HEK293 (cell line): Measurements from ENCODE around the gene AURKA.

Experiments used
- CTCF ChIA-PET: fragments of 350-600 bp; formaldehyde crosslinking; extraction: SDS; loops from one replicate; lab custom pipeline; 2021; ENCODE audit warnings: antibody characterized with exemption; lab: Yijun Ruan, JAX
- POLR2A ChIA-PET: fragments of 300-600 bp; formaldehyde crosslinking; extraction: SDS; loops from one replicate; lab custom pipeline; 2020; ENCODE audit warnings: antibody characterized with exemption, inconsistent platforms; lab: Yijun Ruan, JAX
- H3K27ac ChIP-seq: fragments of 200-500 bp; sonication (Bioruptor generic); 2 replicates; pipeline ENCODE4 v1.5.1; 2014; ENCODE audit warnings: low read depth, low read length, control low read depth, inconsistent platforms; ENCODE audit errors: extremely low read depth
- H3K36me3 ChIP-seq, 2 experiments: fragments of 200-500 bp in 1 of 2; sonication (Bioruptor generic) in 1 of 2; 1 replicate in 1 of 2; 2 replicates in 1 of 2; pipeline ENCODE4 v1.5.1; 2014 to 2017; ENCODE audit warnings: inconsistent platforms in 2 of 2, low read length in 2 of 2; ENCODE audit not compliant: control insufficient read depth in 2 of 2, insufficient read depth in 1 of 2
- H3K4me1 ChIP-seq: fragments of 200-500 bp; sonication (Bioruptor generic); 2 replicates; pipeline ENCODE4 v1.5.1; 2014; ENCODE audit warnings: mild to moderate bottlenecking, low read length, inconsistent platforms; ENCODE audit not compliant: control insufficient read depth, insufficient read depth
- H3K4me3 ChIP-seq: 2 replicates; pipeline ENCODE4 v1.5.1; 2011; ENCODE audit warnings: low read depth, mild to moderate bottlenecking, control low read depth, low read length, moderate library complexity
- H3K9me3 ChIP-seq: fragments of 200-500 bp; sonication (Bioruptor generic); 2 replicates; pipeline ENCODE4 v1.5.1; 2014; ENCODE audit warnings: low read depth, low read length, inconsistent platforms; ENCODE audit not compliant: control insufficient read depth, insufficient read depth
- BCL11B ChIP-seq: fragments of 450-650 bp; formaldehyde crosslinking; IDR thresholded peaks from 2 replicates; pipeline ENCODE4 v1.5.1; 2016; ENCODE audit warnings: low read depth, missing biosample characterization, missing genetic modification characterization
- EGR2 ChIP-seq: fragments of 450-650 bp; formaldehyde crosslinking; IDR thresholded peaks from 2 replicates; pipeline ENCODE4 v1.5.1; 2016; ENCODE audit warnings: low read depth, missing biosample characterization, missing genetic modification characterization
- SP2 ChIP-seq: fragments of 450-650 bp; formaldehyde crosslinking; IDR thresholded peaks from 2 replicates; pipeline ENCODE4 v1.5.1; 2016; ENCODE audit warnings: missing biosample characterization, missing genetic modification characterization
- SP3 ChIP-seq: fragments of 450-650 bp; formaldehyde crosslinking; IDR thresholded peaks from 2 replicates; pipeline ENCODE4 v1.5.1; 2016; ENCODE audit warnings: missing biosample characterization, missing genetic modification characterization
- ZBTB7A ChIP-seq: fragments of 450-650 bp; formaldehyde crosslinking; IDR thresholded peaks from 2 replicates; pipeline ENCODE4 v1.5.1; 2016; ENCODE audit warnings: low read depth, missing biosample characterization, missing genetic modification characterization
- ZFHX2 ChIP-seq: fragments of 450-650 bp; formaldehyde crosslinking; conservative IDR thresholded peaks from 2 replicates; pipeline ENCODE4 v1.5.1; 2016; ENCODE audit warnings: missing biosample characterization, missing genetic modification characterization
- ZNF175 ChIP-seq: fragments of 450-650 bp; formaldehyde crosslinking; IDR thresholded peaks from 2 replicates; pipeline ENCODE4 v1.5.1; 2016; ENCODE audit warnings: missing biosample characterization, missing genetic modification characterization
- ZNF24 ChIP-seq: fragments of 450-650 bp; formaldehyde crosslinking; IDR thresholded peaks from 2 replicates; pipeline ENCODE4 v1.5.1; 2016; ENCODE audit warnings: missing biosample characterization, missing genetic modification characterization
- ZNF248 ChIP-seq: fragments of 450-650 bp; formaldehyde crosslinking; IDR thresholded peaks from 2 replicates; pipeline ENCODE4 v1.5.1; 2017; ENCODE audit warnings: missing biosample characterization, missing genetic modification characterization
- ZNF391 ChIP-seq: fragments of 450-650 bp; formaldehyde crosslinking; IDR thresholded peaks from 2 replicates; pipeline ENCODE4 v1.5.1; 2016; ENCODE audit warnings: low read depth, missing biosample characterization, missing genetic modification characterization, borderline replicate concordance
- ZNF423 ChIP-seq: fragments of 450-650 bp; formaldehyde crosslinking; IDR thresholded peaks from 2 replicates; pipeline ENCODE4 v1.5.1; 2016; ENCODE audit warnings: missing biosample characterization, missing genetic modification characterization
- ZNF521 ChIP-seq: fragments of 450-650 bp; formaldehyde crosslinking; IDR thresholded peaks from 2 replicates; pipeline ENCODE4 v1.5.1; 2017; ENCODE audit warnings: missing biosample characterization, mild to moderate bottlenecking, missing genetic modification characterization
- ZNF544 ChIP-seq: fragments of 450-650 bp; formaldehyde crosslinking; IDR thresholded peaks from 2 replicates; pipeline ENCODE4 v1.5.0; 2017; ENCODE audit warnings: missing biosample characterization, missing genetic modification characterization
- ZNF776 ChIP-seq: fragments of 450-650 bp; formaldehyde crosslinking; IDR thresholded peaks from 2 replicates; pipeline ENCODE4 v1.5.0; 2017; ENCODE audit warnings: missing biosample characterization, missing genetic modification characterization, borderline replicate concordance
- ZNF777 ChIP-seq: fragments of 450-650 bp; formaldehyde crosslinking; IDR thresholded peaks from 2 replicates; pipeline ENCODE4 v1.5.1; 2017; ENCODE audit warnings: missing biosample characterization, missing genetic modification characterization, borderline replicate concordance
- ZNF792 ChIP-seq: fragments of 450-650 bp; formaldehyde crosslinking; IDR thresholded peaks from 2 replicates; pipeline ENCODE4 v1.5.1; 2016; ENCODE audit warnings: missing biosample characterization, missing genetic modification characterization
- ZSCAN23 ChIP-seq: fragments of 450-650 bp; formaldehyde crosslinking; IDR thresholded peaks from 2 replicates; pipeline ENCODE4 v1.5.1; 2016; ENCODE audit warnings: missing biosample characterization, missing genetic modification characterization
- TF ChIP-seq, protein P1 (sequence below): fragments of 450-650 bp; formaldehyde crosslinking; IDR thresholded peaks from 2 replicates; pipeline ENCODE4 v1.5.1; 2016; ENCODE audit warnings: missing biosample characterization, missing genetic modification characterization
- TF ChIP-seq, protein P2 (sequence below): fragments of 450-650 bp; formaldehyde crosslinking; IDR thresholded peaks from 2 replicates; pipeline ENCODE4 v1.5.1; 2017; ENCODE audit warnings: missing biosample characterization, missing genetic modification characterization
- TF ChIP-seq, protein P3 (sequence below): fragments of 450-650 bp; formaldehyde crosslinking; IDR thresholded peaks from 2 replicates; pipeline ENCODE4 v1.5.1; 2016; ENCODE audit warnings: missing biosample characterization, missing genetic modification characterization
- TF ChIP-seq, protein P4 (sequence below): fragments of 450-650 bp; formaldehyde crosslinking; IDR thresholded peaks from 2 replicates; pipeline ENCODE4 v1.5.1; 2016; ENCODE audit warnings: missing biosample characterization, missing genetic modification characterization
- TF ChIP-seq, protein P5 (sequence below): fragments of 450-650 bp; formaldehyde crosslinking; IDR thresholded peaks from 2 replicates; pipeline ENCODE4 v1.5.1; 2017; ENCODE audit warnings: missing biosample characterization, missing genetic modification characterization

The AURKA gene

DNA sequence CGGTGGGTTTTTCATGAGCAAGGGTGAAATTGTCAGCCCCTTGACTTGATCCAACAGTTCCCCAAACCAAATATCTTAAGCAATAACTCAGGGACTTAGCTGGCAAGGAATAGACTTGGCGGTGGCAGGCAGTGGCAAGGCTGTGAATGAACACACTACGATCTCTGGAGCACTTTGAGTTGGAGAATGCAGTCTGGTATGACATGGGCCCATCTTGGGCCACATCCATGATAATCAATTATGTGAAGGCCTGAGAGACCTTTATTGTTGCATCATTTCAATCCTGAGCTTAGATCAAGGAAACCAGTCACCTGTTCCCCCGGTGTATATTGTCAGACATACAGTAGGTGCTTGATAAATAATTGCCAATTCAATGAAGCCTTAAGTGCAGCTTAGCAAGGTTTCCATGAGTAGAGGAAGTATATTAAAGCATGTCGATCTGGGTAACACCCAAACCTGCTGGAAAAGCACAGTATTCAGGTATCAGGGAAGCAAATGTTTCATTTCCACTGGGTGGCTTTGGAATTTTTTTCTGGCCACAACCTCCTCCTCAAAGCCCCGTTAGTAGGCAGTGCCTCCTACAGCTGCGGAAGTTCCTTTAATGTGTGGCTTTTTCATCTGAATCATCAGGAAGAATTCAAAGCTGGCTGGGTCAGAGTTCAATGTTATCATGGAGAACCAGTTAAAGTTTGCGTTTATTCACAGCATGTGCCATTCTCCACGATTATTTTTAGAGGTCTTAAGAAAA lies 30.2 kb upstream of the AURKA start:
- Histone ChIP-seq H3K9me3 (no peaks in the 10 kb centered on the region), H3K4me1 (no peaks in the 10 kb centered on the region), H3K36me3 (peaks cover 0 to 5% of the 10 kb centered on the region in 2 experiments; a peak in 1 of 3 replicates), H3K4me3 (no peak overlapping the region), H3K27ac (no peak overlapping the region)
- ChIA-PET CTCF (interaction anchor here (0.9 to 1.1 kb wide), 2 partner anchors 16 to 128 kb away, joined by 3 to 5 read pairs; no protein-coding TSS in a partner anchor), POLR2A (interaction anchor here (0.6 kb wide), 1 partner anchor 40 kb away, joined by 3 read pairs; no protein-coding TSS in a partner anchor)
- TF ChIP-seq ZFHX2 (tag by site-specific recombination) = peak; percentile 70
- TF ChIP-seq ZNF776 = no peak
- no peak for TF ChIP-seq ZNF248 (tag by site-specific recombination)
- peak; percentile 78 for TF ChIP-seq EGR2 (tag by site-specific recombination)

DNA sequence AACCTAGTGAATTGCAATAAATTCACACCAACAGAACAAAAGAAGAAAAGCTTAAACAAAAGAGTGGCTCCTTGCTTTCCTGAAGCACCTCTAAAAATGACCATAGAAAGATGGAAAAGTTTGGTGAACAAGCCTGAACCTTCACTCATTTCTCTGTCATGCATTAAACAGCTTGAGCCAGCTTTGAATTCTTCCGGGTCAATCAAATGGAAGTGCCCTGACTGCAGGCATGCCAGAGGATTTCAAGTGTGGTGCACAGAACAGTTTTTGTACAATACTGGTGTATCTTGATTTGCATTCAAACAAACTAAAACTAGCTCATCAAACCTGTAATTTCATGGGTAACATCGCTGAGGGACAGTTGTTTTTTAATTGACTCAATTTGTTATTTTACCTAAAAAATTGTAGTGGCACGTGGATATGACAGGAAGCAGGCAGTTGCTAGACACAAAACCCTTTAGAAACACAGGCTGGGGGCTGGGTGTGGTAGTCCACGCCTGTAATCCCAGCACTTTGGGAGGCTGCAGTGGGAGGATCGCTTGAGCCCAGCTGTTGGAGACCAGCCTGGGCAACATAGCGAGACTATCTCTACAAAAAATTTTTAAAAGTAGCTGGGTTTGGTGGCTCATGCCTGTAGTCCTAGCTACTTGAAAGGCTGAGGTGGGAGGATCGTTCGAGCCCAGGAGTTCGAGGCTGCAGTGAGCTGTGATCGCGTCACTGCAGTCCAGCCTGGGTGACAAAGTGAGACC lies 29.1 kb upstream of the AURKA start:
- H3K27ac ChIP-seq = no peak overlapping the region
- ChIA-PET CTCF (interaction anchor here (0.9 kb wide), 1 partner anchor 15 kb away, joined by 3 read pairs; no protein-coding TSS in a partner anchor), POLR2A (no interaction called here)
- no peaks in the 10 kb centered on the region for H3K4me1 ChIP-seq
- peaks cover 0 to 14% of the 10 kb centered on the region in 2 experiments; a peak in 1 of 3 replicates for H3K36me3 ChIP-seq
- TF ChIP-seq ZNF521 (no peak), ZNF423 (tag by site-specific recombination) (no peak), ZBTB7A (no peak), SP2 (tag by site-specific recombination) (no peak), ZNF544 (tag by site-specific recombination) (no peak), ZNF777 (tag by site-specific recombination) (no peak), ZNF391 (tag by site-specific recombination) (no peak), ZSCAN23 (tag by site-specific recombination) (no peak), ZNF175 (tag by site-specific recombination) (no peak), SP3 (tag by site-specific recombination) (no peak), BCL11B (tag by site-specific recombination) (no peak), ZNF792 (tag by site-specific recombination) (no peak), ZNF24 (tag by site-specific recombination) (no peak)
- TF ChIP-seq, protein P1, sequence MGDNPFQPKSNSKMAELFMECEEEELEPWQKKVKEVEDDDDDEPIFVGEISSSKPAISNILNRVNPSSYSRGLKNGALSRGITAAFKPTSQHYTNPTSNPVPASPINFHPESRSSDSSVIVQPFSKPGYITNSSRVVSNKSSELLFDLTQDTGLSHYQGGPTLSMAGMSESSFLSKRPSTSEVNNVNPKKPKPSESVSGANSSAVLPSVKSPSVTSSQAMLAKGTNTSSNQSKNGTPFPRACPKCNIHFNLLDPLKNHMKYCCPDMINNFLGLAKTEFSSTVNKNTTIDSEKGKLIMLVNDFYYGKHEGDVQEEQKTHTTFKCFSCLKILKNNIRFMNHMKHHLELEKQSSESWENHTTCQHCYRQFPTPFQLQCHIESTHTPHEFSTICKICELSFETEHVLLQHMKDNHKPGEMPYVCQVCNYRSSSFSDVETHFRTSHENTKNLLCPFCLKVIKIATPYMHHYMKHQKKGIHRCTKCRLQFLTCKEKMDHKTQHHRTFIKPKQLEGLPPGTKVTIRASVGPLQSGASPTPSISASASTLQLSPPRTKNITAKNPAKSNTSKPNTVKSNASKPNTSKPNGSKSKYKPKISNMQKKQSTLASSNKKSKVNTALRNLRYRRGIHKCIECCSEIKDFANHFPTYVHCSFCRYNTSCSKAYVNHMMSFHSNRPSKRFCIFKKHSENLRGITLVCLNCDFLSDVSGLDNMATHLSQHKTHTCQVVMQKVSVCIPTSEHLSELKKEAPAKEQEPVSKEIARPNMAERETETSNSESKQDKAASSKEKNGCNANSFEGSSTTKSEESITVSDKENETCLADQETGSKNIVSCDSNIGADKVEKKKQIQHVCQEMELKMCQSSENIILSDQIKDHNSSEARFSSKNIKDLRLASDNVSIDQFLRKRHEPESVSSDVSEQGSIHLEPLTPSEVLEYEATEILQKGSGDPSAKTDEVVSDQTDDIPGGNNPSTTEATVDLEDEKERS (tag by site-specific recombination) = no peak
- TF ChIP-seq, protein P2, sequence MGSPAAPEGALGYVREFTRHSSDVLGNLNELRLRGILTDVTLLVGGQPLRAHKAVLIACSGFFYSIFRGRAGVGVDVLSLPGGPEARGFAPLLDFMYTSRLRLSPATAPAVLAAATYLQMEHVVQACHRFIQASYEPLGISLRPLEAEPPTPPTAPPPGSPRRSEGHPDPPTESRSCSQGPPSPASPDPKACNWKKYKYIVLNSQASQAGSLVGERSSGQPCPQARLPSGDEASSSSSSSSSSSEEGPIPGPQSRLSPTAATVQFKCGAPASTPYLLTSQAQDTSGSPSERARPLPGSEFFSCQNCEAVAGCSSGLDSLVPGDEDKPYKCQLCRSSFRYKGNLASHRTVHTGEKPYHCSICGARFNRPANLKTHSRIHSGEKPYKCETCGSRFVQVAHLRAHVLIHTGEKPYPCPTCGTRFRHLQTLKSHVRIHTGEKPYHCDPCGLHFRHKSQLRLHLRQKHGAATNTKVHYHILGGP (tag by site-specific recombination) = no peak
- TF ChIP-seq, protein P3, sequence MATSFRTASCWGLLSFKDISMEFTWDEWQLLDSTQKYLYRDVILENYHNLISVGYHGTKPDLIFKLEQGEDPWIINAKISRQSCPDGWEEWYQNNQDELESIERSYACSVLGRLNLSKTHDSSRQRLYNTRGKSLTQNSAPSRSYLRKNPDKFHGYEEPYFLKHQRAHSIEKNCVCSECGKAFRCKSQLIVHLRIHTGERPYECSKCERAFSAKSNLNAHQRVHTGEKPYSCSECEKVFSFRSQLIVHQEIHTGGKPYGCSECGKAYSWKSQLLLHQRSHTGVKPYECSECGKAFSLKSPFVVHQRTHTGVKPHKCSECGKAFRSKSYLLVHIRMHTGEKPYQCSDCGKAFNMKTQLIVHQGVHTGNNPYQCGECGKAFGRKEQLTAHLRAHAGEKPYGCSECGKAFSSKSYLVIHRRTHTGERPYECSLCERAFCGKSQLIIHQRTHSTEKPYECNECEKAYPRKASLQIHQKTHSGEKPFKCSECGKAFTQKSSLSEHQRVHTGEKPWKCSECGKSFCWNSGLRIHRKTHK = no peak
- TF ChIP-seq, protein P4, sequence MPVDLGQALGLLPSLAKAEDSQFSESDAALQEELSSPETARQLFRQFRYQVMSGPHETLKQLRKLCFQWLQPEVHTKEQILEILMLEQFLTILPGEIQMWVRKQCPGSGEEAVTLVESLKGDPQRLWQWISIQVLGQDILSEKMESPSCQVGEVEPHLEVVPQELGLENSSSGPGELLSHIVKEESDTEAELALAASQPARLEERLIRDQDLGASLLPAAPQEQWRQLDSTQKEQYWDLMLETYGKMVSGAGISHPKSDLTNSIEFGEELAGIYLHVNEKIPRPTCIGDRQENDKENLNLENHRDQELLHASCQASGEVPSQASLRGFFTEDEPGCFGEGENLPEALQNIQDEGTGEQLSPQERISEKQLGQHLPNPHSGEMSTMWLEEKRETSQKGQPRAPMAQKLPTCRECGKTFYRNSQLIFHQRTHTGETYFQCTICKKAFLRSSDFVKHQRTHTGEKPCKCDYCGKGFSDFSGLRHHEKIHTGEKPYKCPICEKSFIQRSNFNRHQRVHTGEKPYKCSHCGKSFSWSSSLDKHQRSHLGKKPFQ (tag by site-specific recombination) = no peak
- TF ChIP-seq, protein P5, sequence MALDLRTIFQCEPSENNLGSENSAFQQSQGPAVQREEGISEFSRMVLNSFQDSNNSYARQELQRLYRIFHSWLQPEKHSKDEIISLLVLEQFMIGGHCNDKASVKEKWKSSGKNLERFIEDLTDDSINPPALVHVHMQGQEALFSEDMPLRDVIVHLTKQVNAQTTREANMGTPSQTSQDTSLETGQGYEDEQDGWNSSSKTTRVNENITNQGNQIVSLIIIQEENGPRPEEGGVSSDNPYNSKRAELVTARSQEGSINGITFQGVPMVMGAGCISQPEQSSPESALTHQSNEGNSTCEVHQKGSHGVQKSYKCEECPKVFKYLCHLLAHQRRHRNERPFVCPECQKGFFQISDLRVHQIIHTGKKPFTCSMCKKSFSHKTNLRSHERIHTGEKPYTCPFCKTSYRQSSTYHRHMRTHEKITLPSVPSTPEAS = no peak
- H3K9me3 ChIP-seq = no peaks in the 10 kb centered on the region
- H3K4me3 ChIP-seq = no peak overlapping the region
